DOHH2 (cell line): ENCODE measurements around the gene ARID5B.
A peak's percentile ranks its signal among the peaks of the same experiment; 100 is the strongest.

Experiments used
- H3F3A ChIP-seq: fragments of 200-600 bp; sonication (generic), shearing (Covaris generic); 2 replicates; pipeline ENCODE4 v1.6.0; 2016; ENCODE audit warnings: antibody characterized with exemption, mild to moderate bottlenecking; ENCODE audit not compliant: control insufficient read depth, insufficient read depth
- H3K27ac ChIP-seq: fragments of 200-600 bp; sonication (generic); 2 replicates; pipeline ENCODE4 v1.5.1; 2014; ENCODE audit warnings: low read depth, mild to moderate bottlenecking, low read length, moderate library complexity
- H3K27me3 ChIP-seq: fragments of 200-600 bp; sonication (generic); 2 replicates; pipeline ENCODE4 v1.6.1; 2014; ENCODE audit warnings: mild to moderate bottlenecking, low read length, mixed read lengths; ENCODE audit not compliant: control insufficient read depth
- H3K36me3 ChIP-seq: fragments of 200-600 bp; sonication (generic); 2 replicates; pipeline ENCODE4 v1.6.1; 2014; ENCODE audit warnings: mild to moderate bottlenecking, low read length, moderate library complexity, mixed read lengths; ENCODE audit not compliant: control insufficient read depth
- H3K4me1 ChIP-seq: fragments of 200-600 bp; sonication (generic); 2 replicates; pipeline ENCODE4 v1.6.1; 2014; ENCODE audit warnings: mild to moderate bottlenecking, low read length, mixed read lengths; ENCODE audit not compliant: control insufficient read depth
- H3K4me2 ChIP-seq: fragments of 200-600 bp; sonication (generic); 2 replicates; pipeline ENCODE4 v1.6.0; 2014; ENCODE audit warnings: mild to moderate bottlenecking, low read length, moderate library complexity
- H3K4me3 ChIP-seq: fragments of 200-600 bp; sonication (generic); 2 replicates; pipeline ENCODE4 v1.5.1; 2014; ENCODE audit warnings: mild to moderate bottlenecking, low read length, mixed read lengths
- H3K79me2 ChIP-seq: fragments of 200-600 bp; sonication (generic); 2 replicates; pipeline ENCODE4 v1.6.1; 2014; ENCODE audit warnings: mild to moderate bottlenecking, low read length, mixed read lengths; ENCODE audit not compliant: control insufficient read depth
- H3K9me2 ChIP-seq: fragments of 200-600 bp; sonication (generic); replicated peaks from 2 replicates; pipeline ENCODE4 v1.6.1; 2014; ENCODE audit warnings: mild to moderate bottlenecking, low read length, mixed read lengths; ENCODE audit not compliant: control insufficient read depth
- H3K9me3 ChIP-seq: fragments of 200-600 bp; sonication (generic); 2 replicates; pipeline ENCODE4 v1.6.1; 2014; ENCODE audit warnings: antibody characterized with exemption, low read length, mixed read lengths; ENCODE audit not compliant: control insufficient read depth, insufficient read depth
- H4K20me1 ChIP-seq: fragments of 200-600 bp; sonication (generic); 2 replicates; pipeline ENCODE4 v1.6.0; 2014; ENCODE audit warnings: low read depth, mild to moderate bottlenecking, antibody characterized with exemption, low read length, moderate library complexity; ENCODE audit not compliant: control insufficient read depth, insufficient read depth
- CTCF ChIP-seq: fragments of 200-600 bp; sonication (generic); IDR thresholded peaks from one replicate; pipeline ENCODE4 v1.5.1; 2014; ENCODE audit warnings: antibody characterized with exemption, mild to moderate bottlenecking, low read depth, low read length; ENCODE audit not compliant: poor library complexity, severe bottlenecking
- EZH2phosphoT487 ChIP-seq: fragments of 200-600 bp; sonication (generic); IDR thresholded peaks from 2 replicates; pipeline ENCODE4 v1.6.1; 2017; ENCODE audit warnings: borderline replicate concordance, mild to moderate bottlenecking, antibody characterized with exemption, low read length, moderate library complexity, mixed read lengths

ARID5B gene

GRCh38 chr10:61971003-61971325, 69.5 kb downstream of the ARID5B start:
- no peaks in the 10 kb centered on the region for H3K9me2 ChIP-seq
- H4K20me1 ChIP-seq, result no peaks in the 10 kb centered on the region
- H3K4me3 ChIP-seq, result peak overlapping the region; percentile 45
- H3K79me2 ChIP-seq, result peaks cover 81% of the 10 kb centered on the region
- peaks cover 45% of the 10 kb centered on the region for H3F3A ChIP-seq
- no peaks in the 10 kb centered on the region for H3K27me3 ChIP-seq
- H3K4me1 ChIP-seq, result peaks cover 100% of the 10 kb centered on the region
- no peak for TF ChIP-seq CTCF
- no peak for TF ChIP-seq EZH2phosphoT487
- H3K9me3 ChIP-seq, result no peaks in the 10 kb centered on the region
- peaks cover 32% of the 10 kb centered on the region for H3K36me3 ChIP-seq
- H3K4me2 ChIP-seq, result peak overlapping the region; percentile 57
- peak overlapping the region; percentile 53 for H3K27ac ChIP-seq

GRCh38 chr10:61973169-61973568, 71.7 kb downstream of the ARID5B start:
- peak overlapping the region; percentile 95 for H3K27ac ChIP-seq
- H3K4me1 ChIP-seq, result peaks cover 92% of the 10 kb centered on the region
- no peaks in the 10 kb centered on the region for H3K9me2 ChIP-seq
- peaks cover 77% of the 10 kb centered on the region for H3K79me2 ChIP-seq
- H3K36me3 ChIP-seq, result peaks cover 28% of the 10 kb centered on the region
- H3K9me3 ChIP-seq, result peaks cover 5% of the 10 kb centered on the region
- H3K4me3 ChIP-seq, result peak overlapping the region; percentile 67
- H3K27me3 ChIP-seq, result no peaks in the 10 kb centered on the region
- H4K20me1 ChIP-seq, result no peaks in the 10 kb centered on the region
- peaks cover 51% of the 10 kb centered on the region for H3F3A ChIP-seq
- H3K4me2 ChIP-seq, result peak overlapping the region; percentile 94
- TF ChIP-seq EZH2phosphoT487, result no peak
- TF ChIP-seq CTCF, result no peak

GRCh38 chr10:61973906-61974305, 72.4 kb downstream of the ARID5B start:
- H3K4me3 ChIP-seq, result peak overlapping the region; percentile 67
- H3K4me1 ChIP-seq, result peaks cover 91% of the 10 kb centered on the region
- H3K9me2 ChIP-seq, result no peaks in the 10 kb centered on the region
- H3K79me2 ChIP-seq, result peaks cover 76% of the 10 kb centered on the region
- no peaks in the 10 kb centered on the region for H4K20me1 ChIP-seq
- peak overlapping the region; percentile 95 for H3K27ac ChIP-seq
- H3K27me3 ChIP-seq, result no peaks in the 10 kb centered on the region
- peak overlapping the region; percentile 94 for H3K4me2 ChIP-seq
- H3F3A ChIP-seq, result peaks cover 47% of the 10 kb centered on the region
- TF ChIP-seq EZH2phosphoT487, result no peak
- no peak for TF ChIP-seq CTCF
- peaks cover 5% of the 10 kb centered on the region for H3K9me3 ChIP-seq
- peaks cover 22% of the 10 kb centered on the region for H3K36me3 ChIP-seq
